ENCODE results near the gene NUP153.
"Not testable (repeated sequence)": the region's sequence is repeated elsewhere in the genome, so short reads cannot be mapped to it uniquely, and the experiment has no call there.

NUP153 gene

GRCh38 chr6:17599877-17600526 lies 106.7 kb downstream of the NUP153 start, which contains the start of gene FAM8A1:
FAM8A1 (plus strand) TSS chr6:17600302; CDS start chr6:17600410, 108 bp downstream.
- peak; percentile 90 for DNase-seq

- no peak for DNase-seq
These were observed 110.6 kb downstream of the NUP153 start for GRCh38 chr6:17596085-17596484.

- no peak for DNase-seq
These were observed 113.5 kb downstream of the NUP153 start for GRCh38 chr6:17593246-17593645.

GRCh38 chr6:17591287-17591686 lies 115.4 kb downstream of the NUP153 start:
- no peak for DNase-seq

- DNase-seq, result no peak
These were observed 117.2 kb downstream of the NUP153 start for GRCh38 chr6:17589406-17590096.

- DNase-seq, result no peak
These were observed 118.7 kb downstream of the NUP153 start for GRCh38 chr6:17588011-17588410.

GRCh38 chr6:17586623-17587022 lies 120.1 kb downstream of the NUP153 start:
- DNase-seq, result not testable (repeated sequence)

GRCh38 chr6:17585766-17586490 lies 120.8 kb downstream of the NUP153 start:
- DNase-seq, result no peak

- DNase-seq, result no peak
These were observed 122.4 kb downstream of the NUP153 start for GRCh38 chr6:17584241-17584803.

GRCh38 chr6:17583811-17584210 lies 122.9 kb downstream of the NUP153 start:
- no peak for DNase-seq

- DNase-seq, result not testable (repeated sequence)
These were observed 125.4 kb downstream of the NUP153 start for GRCh38 chr6:17581282-17581681.

- no peak for DNase-seq
These were observed 126.1 kb downstream of the NUP153 start for GRCh38 chr6:17580518-17581048.

GRCh38 chr6:17577059-17577458 lies 129.7 kb downstream of the NUP153 start:
- DNase-seq, result no peak

GRCh38 chr6:17574866-17575560 lies 131.7 kb downstream of the NUP153 start:
- DNase-seq, result no peak

GRCh38 chr6:17565399-17565798 lies 141.3 kb downstream of the NUP153 start:
- no peak for DNase-seq
